Activated naive CD4-positive, alpha-beta T cell (primary cell): ENCODE results near the gene RHBDF1.

Source experiments
- DNase-seq, 4 experiments: peaks; one replicate each; lab custom pipeline; 2025; lab: John Stamatoyannopoulos, UW

RHBDF1 gene

GRCh38 chr16:74747-75334 is 2.4 kb upstream of the RHBDF1 start:
- no peak for DNase-seq

- no peak for DNase-seq
Measured at GRCh38 chr16:74051-74746, 1.8 kb upstream of the RHBDF1 start.

- no peak for DNase-seq
Measured at GRCh38 chr16:71540-72401, 660 bp downstream of the RHBDF1 start.

- DNase-seq = no peak
Measured at GRCh38 chr16:71210-71539, 1.3 kb downstream of the RHBDF1 start.

GRCh38 chr16:69181-69580 is 3.2 kb downstream of the RHBDF1 start:
- no peak for DNase-seq

GRCh38 chr16:67884-68789 is 4.3 kb downstream of the RHBDF1 start:
- DNase-seq = no peak

- DNase-seq = no peak
Measured at GRCh38 chr16:67183-67791, 5.1 kb downstream of the RHBDF1 start.

GRCh38 chr16:66309-67182 is 5.9 kb downstream of the RHBDF1 start:
- DNase-seq = no peak

- DNase-seq = peak; percentile 57 to 79 (median 74)
Measured at GRCh38 chr16:65745-66144, 6.7 kb downstream of the RHBDF1 start.

GRCh38 chr16:64914-65255 is 7.5 kb downstream of the RHBDF1 start:
- no peak for DNase-seq

- DNase-seq = no peak
Measured at GRCh38 chr16:63998-64913, 8.2 kb downstream of the RHBDF1 start.

- no peak for DNase-seq
Measured at GRCh38 chr16:63466-63865, 9.0 kb downstream of the RHBDF1 start.

- DNase-seq = no peak
Measured at GRCh38 chr16:62968-63391, 9.5 kb downstream of the RHBDF1 start.

- DNase-seq = no peak
Measured at GRCh38 chr16:62283-62967, 10.0 kb downstream of the RHBDF1 start.

- DNase-seq = no peak
Measured at GRCh38 chr16:61879-62281, 10.6 kb downstream of the RHBDF1 start.

GRCh38 chr16:60929-61878 is 11.2 kb downstream of the RHBDF1 start:
- DNase-seq = no peak

- no peak for DNase-seq
Measured at GRCh38 chr16:60166-60565, 12.3 kb downstream of the RHBDF1 start.
